Endothelial cell (in vitro differentiated cells): ENCODE results near the gene CRIP1. TPM values are rescaled to one million over a fixed set of nuclear protein-coding genes. Genes with fewer than 3 reads are reported as not detected.

ENCODE experiments used
- DNase-seq: peaks from one replicate; pipeline ENCODE4 v3.0.0; 2021; ENCODE audit warnings: low spot score
- H3K27ac Mint-ChIP-seq: one replicate; pipeline ENCODE4 v1.8.0; 2021; ENCODE audit warnings: mixed read lengths, inconsistent platforms; ENCODE audit not compliant: unreplicated experiment
- H3K27me3 Mint-ChIP-seq: one replicate; pipeline ENCODE4 v1.8.0; 2021; ENCODE audit warnings: mild to moderate bottlenecking, moderate library complexity, mixed read lengths, inconsistent platforms; ENCODE audit not compliant: unreplicated experiment
- H3K36me3 Mint-ChIP-seq: one replicate; pipeline ENCODE4 v1.8.0; 2021; ENCODE audit warnings: mild to moderate bottlenecking, low read depth, mixed read lengths, inconsistent platforms; ENCODE audit not compliant: unreplicated experiment
- H3K4me1 Mint-ChIP-seq: one replicate; pipeline ENCODE4 v1.8.0; 2021; ENCODE audit warnings: mild to moderate bottlenecking, mixed read lengths, inconsistent platforms; ENCODE audit not compliant: unreplicated experiment
- H3K4me3 Mint-ChIP-seq: one replicate; pipeline ENCODE4 v1.8.0; 2021; ENCODE audit warnings: mild to moderate bottlenecking, mixed read lengths, inconsistent platforms; ENCODE audit not compliant: unreplicated experiment
- H3K9me3 Mint-ChIP-seq: one replicate; pipeline ENCODE4 v1.8.0; 2021; ENCODE audit warnings: mixed read lengths, inconsistent platforms; ENCODE audit not compliant: unreplicated experiment
- CTCF ChIP-seq: fragments of 200-600 bp; sonication (generic); IDR thresholded peaks from one replicate; pipeline ENCODE4 v1.5.0; 2021; ENCODE audit warnings: antibody characterized with exemption; ENCODE audit not compliant: unreplicated experiment
- total RNA-seq: library from RNA; stranded (reverse); fragmentation: NEBNext Ultra II Directional; extraction: Animal tissue kit (Norgen Biotek cat#: 25700); gene quantifications from one replicate; pipeline ENCODE4 v1.2.1, GENCODE V29; 2021; ENCODE audit not compliant: unreplicated experiment

Gene CRIP1
- total RNA-seq, 1 donor from 2014 or later = 2.5 TPM

- TF ChIP-seq CTCF = no peak
- no peak for DNase-seq
- Mint-ChIP-seq H3K9me3 (no peaks in the 10 kb centered on the region), H3K27me3 (peaks cover 11% of the 10 kb centered on the region), H3K4me1 (no peaks in the 10 kb centered on the region), H3K27ac (no peak overlapping the region), H3K36me3 (no peaks in the 10 kb centered on the region), H3K4me3 (no peak overlapping the region)
These were observed 11.2 kb downstream of the CRIP1 start for GRCh38 chr14:105497671-105498429.

- Mint-ChIP-seq H3K9me3 (no peaks in the 10 kb centered on the region), H3K36me3 (no peaks in the 10 kb centered on the region), H3K27ac (no peak overlapping the region), H3K4me3 (no peak overlapping the region), H3K27me3 (peaks cover 10% of the 10 kb centered on the region), H3K4me1 (no peaks in the 10 kb centered on the region)
- DNase-seq = no peak
- no peak for TF ChIP-seq CTCF
These were observed 12.0 kb downstream of the CRIP1 start for GRCh38 chr14:105498430-105499255.

DNA sequence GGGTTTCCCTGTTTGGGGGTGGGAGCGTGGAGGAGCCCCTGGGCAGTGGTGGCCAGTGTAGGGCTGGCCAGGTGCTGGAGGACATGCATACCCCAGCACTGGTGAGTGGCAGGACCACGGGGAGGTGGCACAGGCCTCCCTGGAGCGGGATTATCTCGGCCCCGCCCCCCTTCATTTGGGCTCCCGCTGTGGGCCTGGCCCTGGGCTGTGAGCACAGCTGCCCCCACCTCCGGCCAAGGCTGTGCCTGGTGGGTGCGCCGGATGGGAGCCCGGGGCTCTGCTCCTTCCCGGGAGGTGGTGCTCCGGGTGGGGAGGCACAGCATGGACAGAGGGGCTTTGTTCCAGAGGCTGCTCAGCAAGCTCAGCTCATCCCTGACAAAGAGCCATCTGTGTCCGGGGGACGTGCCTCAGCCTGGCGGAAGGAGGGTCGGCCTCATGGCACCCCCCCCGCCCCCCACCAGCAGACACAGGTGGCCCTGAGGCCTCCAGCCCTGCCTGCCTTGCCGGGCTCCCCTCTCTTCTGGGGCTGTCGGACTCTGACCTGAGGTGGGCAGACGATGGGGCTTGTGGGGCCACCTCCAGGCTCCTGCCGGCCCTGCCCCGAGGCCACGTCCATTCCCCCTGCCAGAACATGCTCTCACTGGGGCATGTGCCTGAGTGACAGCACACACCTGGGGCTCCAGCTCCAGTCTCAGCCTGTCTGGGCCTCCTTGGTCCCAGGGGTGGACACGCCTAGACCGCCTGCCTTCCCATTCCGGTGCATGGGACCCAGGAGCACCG, 12.8 kb downstream of the CRIP1 start:
- no peak for TF ChIP-seq CTCF
- no peak for DNase-seq
- peaks cover 8% of the 10 kb centered on the region for H3K27me3 Mint-ChIP-seq
- no peaks in the 10 kb centered on the region for H3K9me3 Mint-ChIP-seq
- H3K36me3 Mint-ChIP-seq = no peaks in the 10 kb centered on the region
- no peak overlapping the region for H3K4me3 Mint-ChIP-seq
- no peaks in the 10 kb centered on the region for H3K4me1 Mint-ChIP-seq
- H3K27ac Mint-ChIP-seq = no peak overlapping the region

DNA sequence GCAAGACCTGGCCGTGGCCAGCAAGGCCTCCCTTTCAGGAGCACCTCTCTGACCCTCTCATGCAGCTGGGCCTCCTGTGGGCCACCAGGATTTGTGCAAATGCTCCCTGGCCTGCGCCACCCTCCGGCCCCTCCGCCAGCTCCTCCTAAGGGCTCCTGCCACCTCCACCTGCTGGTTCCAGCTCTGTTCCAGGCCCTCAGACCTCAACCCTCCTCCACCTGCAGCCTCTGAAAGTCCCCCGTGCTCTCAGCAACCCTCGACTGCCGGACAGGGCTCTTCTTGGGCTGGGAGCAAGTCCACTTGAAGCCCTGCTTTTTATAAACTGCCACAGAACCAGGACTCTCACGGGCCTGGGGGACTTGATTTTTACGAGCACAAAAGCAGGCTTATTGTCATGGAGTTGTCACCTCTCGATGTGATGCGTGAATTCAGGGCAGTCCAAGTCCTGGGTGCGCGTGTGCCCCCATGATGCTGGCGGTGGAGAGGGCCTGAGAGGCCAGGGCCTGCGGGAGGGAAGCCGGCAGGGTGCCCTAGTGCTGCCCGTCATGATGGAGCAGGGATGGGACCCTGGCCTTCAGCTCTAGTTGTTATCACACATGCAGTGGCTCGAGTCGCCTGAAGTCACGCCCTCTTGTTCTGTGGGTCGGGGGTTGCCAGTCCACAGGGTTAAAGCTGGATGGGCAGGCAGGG, 13.5 kb downstream of the CRIP1 start:
- TF ChIP-seq CTCF = no peak
- no peak overlapping the region for H3K27ac Mint-ChIP-seq
- H3K4me3 Mint-ChIP-seq = peak overlapping the region; percentile 51
- DNase-seq = no peak
- H3K36me3 Mint-ChIP-seq = no peaks in the 10 kb centered on the region
- no peaks in the 10 kb centered on the region for H3K4me1 Mint-ChIP-seq
- H3K9me3 Mint-ChIP-seq = no peaks in the 10 kb centered on the region
- H3K27me3 Mint-ChIP-seq = peaks cover 8% of the 10 kb centered on the region
